Tibial nerve (tissue), 4 donors: ENCODE data around the gene GMDS. TPM values are rescaled to one million over a fixed set of nuclear protein-coding genes. Genes with fewer than 3 reads are reported as not detected.

Experiments
- DNase-seq, 2 donors: peaks; one replicate each; pipeline ENCODE4 v3.0.0-alpha.2; 2019; ENCODE audit warnings: low spot score in 2 of 2
- H3K27ac ChIP-seq, 4 donors: fragments of 200-600 bp; sonication (generic) in 3 of 4; one replicate each; pipeline ENCODE4 v1.5.1; 2017 to 2019; ENCODE audit warnings: mild to moderate bottlenecking in 1 of 4
- H3K27me3 ChIP-seq, 2 donors: fragments of 200-600 bp; sonication (generic) in 1 of 2; one replicate each; pipeline versions ENCODE4 v1.5.1 to v1.6.0; 2017 to 2019
- H3K36me3 ChIP-seq, 3 donors: fragments of 200-600 bp; sonication (generic); one replicate each; pipeline ENCODE4 v1.5.1; 2018 to 2019
- H3K4me1 ChIP-seq, 4 donors: fragments of 200-600 bp; sonication (generic) in 3 of 4; one replicate each; pipeline ENCODE4 v1.5.1; 2017 to 2019
- H3K4me3 ChIP-seq, 4 donors: fragments of 200-600 bp; sonication (generic) in 3 of 4; one replicate each; pipeline ENCODE4 v1.5.1; 2017 to 2019; ENCODE audit warnings: mild to moderate bottlenecking in 1 of 4, moderate library complexity in 1 of 4
- H3K9me3 ChIP-seq, 4 donors: fragments of 200-600 bp; sonication (generic) in 3 of 4; one replicate each; pipeline ENCODE4 v1.5.1; 2017 to 2019
- CTCF ChIP-seq, 5 experiments: fragments of 200-600 bp in 3 of 5; fragments of 450-650 bp in 2 of 5; sonication (generic) in 3 of 5; IDR thresholded peaks; one replicate each; pipeline ENCODE4 v1.5.1; 2016 to 2019; ENCODE audit warnings: antibody characterized with exemption in 5 of 5, mild to moderate bottlenecking in 3 of 5, moderate library complexity in 2 of 5
- EP300 ChIP-seq, 2 donors: sonication (generic); formaldehyde crosslinking; IDR thresholded peaks; one replicate each; pipeline ENCODE4 v1.6.1; 2017; ENCODE audit warnings: antibody characterized with exemption in 2 of 2, mild to moderate bottlenecking in 1 of 2
- POLR2A ChIP-seq, 2 donors: fragments of 450-650 bp; IDR thresholded peaks; one replicate each; pipeline ENCODE4 v1.6.1; 2017; ENCODE audit warnings: antibody characterized with exemption in 2 of 2, mild to moderate bottlenecking in 2 of 2, moderate library complexity in 2 of 2
- WGBS, 2 donors: methylation state at CpG; one replicate each; pipeline ENCODE4 v1.1.5; 2018; 5-methylcytosine and 5-hydroxymethylcytosine counted together
- total RNA-seq, 4 donors: library from RNA; depleted of rRNA; stranded (reverse); fragments of >200 nt; gene quantifications; one replicate each; pipeline ENCODE4 v1.1.0, GENCODE V29; 2016

Gene GMDS
- total RNA-seq, 4 donors from 2014 or later = 14.9 to 46.5 (median 32.8) TPM

- Histone ChIP-seq H3K27ac (no peak overlapping the region), H3K4me1 (peaks cover 0 to 8% (median 2%) of the 10 kb centered on the region in 4 donors), H3K36me3 (no peaks in the 10 kb centered on the region), H3K9me3 (no peaks in the 10 kb centered on the region), H3K27me3 (no peaks in the 10 kb centered on the region), H3K4me3 (no peak overlapping the region)
- no peak for DNase-seq
- TF ChIP-seq EP300 (IDR thresholded peaks at IDR 0.05) = no peak
- no peak for TF ChIP-seq POLR2A (IDR thresholded peaks at IDR 0.05)
- no peak for TF ChIP-seq CTCF (IDR thresholded peaks at IDR 0.05)
- WGBS, 2 donors = 96% methylated on average over 6 of the region's 6 CpGs
Observed at GRCh38 chr6:2220154-2220553, 25.3 kb downstream of the GMDS start.

GRCh38 chr6:2218866-2219265 lies 26.5 kb downstream of the GMDS start:
- 93 to 94% methylated on average over 6 of the region's 6 CpGs for WGBS, 2 donors
- Histone ChIP-seq H3K4me3 (no peak overlapping the region), H3K4me1 (peaks cover 0 to 8% (median 1%) of the 10 kb centered on the region in 4 donors), H3K9me3 (no peaks in the 10 kb centered on the region), H3K27me3 (no peaks in the 10 kb centered on the region), H3K27ac (no peak overlapping the region), H3K36me3 (no peaks in the 10 kb centered on the region)
- no peak for DNase-seq
- no peak for TF ChIP-seq POLR2A (IDR thresholded peaks at IDR 0.05)
- TF ChIP-seq EP300 (IDR thresholded peaks at IDR 0.05) = no peak
- no peak for TF ChIP-seq CTCF (IDR thresholded peaks at IDR 0.05)

GRCh38 chr6:2216794-2217383 lies 28.5 kb downstream of the GMDS start:
- 93 to 94% methylated on average over 13 of the region's 13 CpGs for WGBS, 2 donors
- Histone ChIP-seq H3K4me1 (no peaks in the 10 kb centered on the region), H3K9me3 (no peaks in the 10 kb centered on the region), H3K4me3 (no peak overlapping the region), H3K27ac (no peak overlapping the region), H3K27me3 (no peaks in the 10 kb centered on the region), H3K36me3 (no peaks in the 10 kb centered on the region)
- no peak for DNase-seq
- no peak for TF ChIP-seq EP300 (IDR thresholded peaks at IDR 0.05)
- no peak for TF ChIP-seq POLR2A (IDR thresholded peaks at IDR 0.05)
- TF ChIP-seq CTCF (IDR thresholded peaks at IDR 0.05) = no peak

- no peak for DNase-seq
- Histone ChIP-seq H3K9me3 (no peaks in the 10 kb centered on the region), H3K27ac (no peak overlapping the region), H3K36me3 (no peaks in the 10 kb centered on the region), H3K4me3 (no peak overlapping the region), H3K4me1 (no peaks in the 10 kb centered on the region), H3K27me3 (no peaks in the 10 kb centered on the region)
- WGBS, 2 donors = 61 to 78% methylated on average over 3 of the region's 3 CpGs
- TF ChIP-seq POLR2A (IDR thresholded peaks at IDR 0.05) = no peak
- no peak for TF ChIP-seq CTCF (IDR thresholded peaks at IDR 0.05)
- TF ChIP-seq EP300 (IDR thresholded peaks at IDR 0.05) = no peak
Observed at GRCh38 chr6:2215342-2215741, 30.1 kb downstream of the GMDS start.

GRCh38 chr6:2213086-2213485 lies 32.3 kb downstream of the GMDS start:
- TF ChIP-seq POLR2A (IDR thresholded peaks at IDR 0.05) = no peak
- TF ChIP-seq EP300 (IDR thresholded peaks at IDR 0.05) = no peak
- no peak for TF ChIP-seq CTCF (IDR thresholded peaks at IDR 0.05)
- Histone ChIP-seq H3K4me1 (no peaks in the 10 kb centered on the region), H3K27ac (no peak overlapping the region), H3K36me3 (no peaks in the 10 kb centered on the region), H3K9me3 (no peaks in the 10 kb centered on the region), H3K27me3 (no peaks in the 10 kb centered on the region), H3K4me3 (no peak overlapping the region)
- no peak for DNase-seq
- 97 to 98% methylated on average over 2 of the region's 2 CpGs for WGBS, 2 donors
